LoVo (cell line): ENCODE measurements around the gene OGT.

ENCODE experiments used
- DNase-seq: peaks from one replicate; pipeline ENCODE4 v3.0.0-alpha.2; 2016; ENCODE audit warnings: low spot score

Gene OGT

GRCh38 chrX:71622576-71623450 is 89.9 kb downstream of the OGT start:
- peak; percentile 46 for DNase-seq

GRCh38 chrX:71623714-71624113 is 90.8 kb downstream of the OGT start:
- DNase-seq: no peak

DNA sequence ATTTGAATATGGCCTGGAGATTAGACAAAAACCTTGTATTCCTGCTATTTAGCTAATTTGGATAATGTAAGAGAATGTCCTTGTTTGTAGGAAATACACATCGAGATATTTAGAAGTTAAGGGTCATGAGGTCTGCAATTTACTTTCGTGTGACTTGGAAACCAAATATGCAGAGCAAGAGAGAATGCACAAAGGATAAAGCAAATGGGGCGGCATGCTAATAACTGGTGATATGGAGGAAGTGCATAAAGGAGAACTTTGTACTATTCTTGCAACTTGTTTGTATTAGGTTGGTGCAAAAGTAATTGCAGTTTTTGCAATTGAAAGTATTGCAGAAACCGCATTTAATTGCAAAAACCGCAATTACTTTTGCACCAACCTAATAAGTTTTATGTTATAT is 92.6 kb downstream of the OGT start:
- no peak for DNase-seq
